Activated CD8-positive, alpha-beta T cell treated with anti-CD3 and anti-CD28 coated beads for 36 hours (primary cell): ENCODE results near the gene ASAP2. TPM values are rescaled to one million over a fixed set of nuclear protein-coding genes. Genes with fewer than 3 reads are reported as not detected.
A peak's percentile ranks its signal among the peaks of the same experiment; 100 is the strongest.

Source experiments
- ATAC-seq: fragments of 200-7000 bp; cut with Tn5 transposase; one replicate; pipeline ENCODE4 v1.10.0; 2021; ENCODE audit warnings: mild to moderate bottlenecking, moderate library complexity
- CTCF ChIA-PET: fragments of 350-600 bp; sonication (Branson Sonifier 250); formaldehyde crosslinking; loops from one replicate; lab custom pipeline; 2021; ENCODE audit warnings: antibody characterized with exemption; lab: Charles Lee
- POLR2A ChIA-PET: fragments of 350-600 bp; sonication (Branson Sonifier 250); formaldehyde crosslinking; loops from one replicate; lab custom pipeline; 2021; ENCODE audit warnings: antibody characterized with exemption; lab: Charles Lee
- DNase-seq: peaks from one replicate; pipeline ENCODE4 v3.0.0-alpha.2; 2020
- H3K27ac Mint-ChIP-seq: one replicate; pipeline ENCODE4 v1.8.0; 2021; ENCODE audit warnings: mild to moderate bottlenecking, mixed read lengths
- H3K27me3 Mint-ChIP-seq: one replicate; pipeline ENCODE4 v1.8.0; 2021; ENCODE audit warnings: mixed read lengths
- H3K36me3 Mint-ChIP-seq: one replicate; pipeline ENCODE4 v1.8.0; 2021; ENCODE audit warnings: low read depth, mixed read lengths
- H3K4me1 Mint-ChIP-seq: one replicate; pipeline ENCODE4 v1.8.0; 2021; ENCODE audit warnings: low read depth, mixed read lengths
- H3K4me3 Mint-ChIP-seq: one replicate; pipeline ENCODE4 v1.8.0; 2021; ENCODE audit warnings: mild to moderate bottlenecking, moderate library complexity, mixed read lengths
- H3K9me3 Mint-ChIP-seq: one replicate; pipeline ENCODE4 v1.8.0; 2021; ENCODE audit warnings: mixed read lengths
- intact Hi-C: fragments of 100-400 bp; cut with micrococcal nuclease; formaldehyde crosslinking; loops from one replicate; pipeline ENCODE4 v1.10.0; 2022
- total RNA-seq, 2 experiments: library from RNA; stranded (reverse); gene quantifications; one replicate each; pipeline ENCODE4 v1.2.3, GENCODE V29; 2021
- TF ChIP-seq, protein P1 (sequence below): fragments of 200-600 bp; IDR thresholded peaks from one replicate; pipeline ENCODE4 v1.8.0; 2022; ENCODE audit warnings: antibody characterized with exemption, mild to moderate bottlenecking

ASAP2 gene
- total RNA-seq, 2 experiments from 2014 or later, result not detected

DNA sequence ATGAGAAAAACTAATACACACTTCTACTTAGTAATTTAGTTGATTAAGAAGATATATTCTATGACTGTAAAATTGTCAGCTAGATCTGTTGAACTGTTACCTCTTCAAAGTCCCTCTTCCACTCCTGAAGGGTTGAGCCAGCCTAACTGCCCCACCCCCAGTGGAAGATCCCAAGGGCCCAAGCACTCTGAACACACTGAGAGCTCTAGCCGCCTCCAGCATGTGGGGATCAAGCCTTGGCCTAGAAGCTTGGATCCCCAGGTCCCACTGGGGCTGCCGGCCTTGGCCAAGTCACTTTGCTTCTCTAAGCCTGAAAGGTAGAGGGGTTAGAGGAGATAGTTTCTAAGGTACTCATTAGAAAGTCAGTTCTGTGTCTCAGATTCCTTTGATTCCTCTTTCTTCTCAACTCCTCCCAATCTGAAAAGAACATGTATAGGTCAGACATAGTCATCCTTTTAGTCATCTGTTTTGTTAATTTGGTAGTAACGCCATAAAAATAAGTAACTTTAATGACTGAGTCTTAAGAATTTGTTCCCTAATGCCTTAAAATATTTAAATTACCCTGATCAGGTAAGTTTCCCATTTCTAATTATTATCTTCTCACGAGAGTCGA is 222.5 kb downstream of the ASAP2 start:
- intact Hi-C loops, result no loop called here
- CTCF ChIA-PET, result interaction anchor here (1.9 kb wide), 1 partner anchor 15 kb away, joined by 6 read pairs; no protein-coding TSS in a partner anchor
- Mint-ChIP-seq H3K4me3 (no peak overlapping the region), H3K27ac (no peak overlapping the region), H3K27me3 (no peaks in the 10 kb centered on the region), H3K36me3 (peaks cover 35% of the 10 kb centered on the region), H3K9me3 (no peaks in the 10 kb centered on the region), H3K4me1 (peaks cover 19% of the 10 kb centered on the region)
- ATAC-seq (no peak), DNase-seq (no peak)
- TF ChIP-seq, protein P1, sequence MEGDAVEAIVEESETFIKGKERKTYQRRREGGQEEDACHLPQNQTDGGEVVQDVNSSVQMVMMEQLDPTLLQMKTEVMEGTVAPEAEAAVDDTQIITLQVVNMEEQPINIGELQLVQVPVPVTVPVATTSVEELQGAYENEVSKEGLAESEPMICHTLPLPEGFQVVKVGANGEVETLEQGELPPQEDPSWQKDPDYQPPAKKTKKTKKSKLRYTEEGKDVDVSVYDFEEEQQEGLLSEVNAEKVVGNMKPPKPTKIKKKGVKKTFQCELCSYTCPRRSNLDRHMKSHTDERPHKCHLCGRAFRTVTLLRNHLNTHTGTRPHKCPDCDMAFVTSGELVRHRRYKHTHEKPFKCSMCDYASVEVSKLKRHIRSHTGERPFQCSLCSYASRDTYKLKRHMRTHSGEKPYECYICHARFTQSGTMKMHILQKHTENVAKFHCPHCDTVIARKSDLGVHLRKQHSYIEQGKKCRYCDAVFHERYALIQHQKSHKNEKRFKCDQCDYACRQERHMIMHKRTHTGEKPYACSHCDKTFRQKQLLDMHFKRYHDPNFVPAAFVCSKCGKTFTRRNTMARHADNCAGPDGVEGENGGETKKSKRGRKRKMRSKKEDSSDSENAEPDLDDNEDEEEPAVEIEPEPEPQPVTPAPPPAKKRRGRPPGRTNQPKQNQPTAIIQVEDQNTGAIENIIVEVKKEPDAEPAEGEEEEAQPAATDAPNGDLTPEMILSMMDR, result no peak
- POLR2A ChIA-PET, result no interaction called here

DNA sequence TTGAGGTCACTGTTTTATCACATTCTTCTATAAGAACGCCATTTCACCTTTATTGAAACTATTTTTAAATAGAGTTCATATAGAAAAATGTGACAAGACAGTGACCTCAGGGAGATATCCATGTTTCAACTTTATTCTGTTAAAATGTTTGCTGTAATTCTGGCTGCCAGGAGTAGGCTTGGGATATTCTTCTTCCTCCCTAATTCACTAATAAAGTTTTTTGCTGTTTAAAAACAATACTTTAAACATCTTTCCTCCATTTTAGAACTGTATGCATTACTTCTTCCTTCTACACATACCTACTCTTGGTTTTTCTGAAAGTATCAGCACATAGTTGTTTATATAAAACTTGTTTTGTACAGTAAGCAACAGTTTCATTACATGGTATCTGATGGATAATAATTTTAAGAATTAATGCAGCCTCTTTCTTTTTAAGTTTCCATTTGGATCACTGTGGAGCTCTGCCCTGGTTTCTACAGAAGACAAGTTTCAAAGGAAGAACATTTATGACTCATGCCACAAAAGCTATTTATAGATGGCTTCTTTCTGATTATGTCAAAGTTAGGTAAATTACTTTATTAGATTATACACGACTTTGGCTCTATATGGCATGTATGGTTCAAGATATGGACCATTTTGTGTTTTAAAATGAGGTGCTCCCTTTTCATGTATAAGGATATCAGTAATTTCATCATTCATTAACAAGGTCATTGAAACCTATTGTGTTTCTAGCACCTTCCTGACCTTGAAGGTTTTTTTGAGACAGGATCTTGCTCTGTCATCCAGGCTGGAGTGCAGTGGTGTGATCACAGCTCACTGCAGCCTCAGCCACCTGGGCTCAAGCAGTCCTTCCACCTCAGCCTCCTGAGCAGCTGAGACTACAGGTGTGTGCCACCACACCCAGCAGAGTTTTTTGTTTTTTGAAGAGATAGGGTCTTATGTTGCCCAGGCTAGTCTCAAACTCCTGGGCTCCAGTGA is 224.0 kb downstream of the ASAP2 start:
- no peak for DNase-seq
- H3K36me3 Mint-ChIP-seq, result peaks cover 39% of the 10 kb centered on the region
- peaks cover 19% of the 10 kb centered on the region for H3K4me1 Mint-ChIP-seq
- ATAC-seq, result peak; percentile 55
- intact Hi-C loops, result no loop called here
- ChIA-PET POLR2A (interaction anchor here (0.9 kb wide), 1 partner anchor 43 kb away, joined by 3 read pairs; the partner anchor contains the start of gene IAH1), CTCF (interaction anchor here (1.9 kb wide), 1 partner anchor 13 kb away, joined by 6 read pairs; no protein-coding TSS in a partner anchor)
- no peak overlapping the region for H3K4me3 Mint-ChIP-seq
- TF ChIP-seq, protein P1, result no peak
- H3K9me3 Mint-ChIP-seq, result no peaks in the 10 kb centered on the region
- peak overlapping the region; percentile 83 for H3K27ac Mint-ChIP-seq
- H3K27me3 Mint-ChIP-seq, result no peaks in the 10 kb centered on the region

DNA sequence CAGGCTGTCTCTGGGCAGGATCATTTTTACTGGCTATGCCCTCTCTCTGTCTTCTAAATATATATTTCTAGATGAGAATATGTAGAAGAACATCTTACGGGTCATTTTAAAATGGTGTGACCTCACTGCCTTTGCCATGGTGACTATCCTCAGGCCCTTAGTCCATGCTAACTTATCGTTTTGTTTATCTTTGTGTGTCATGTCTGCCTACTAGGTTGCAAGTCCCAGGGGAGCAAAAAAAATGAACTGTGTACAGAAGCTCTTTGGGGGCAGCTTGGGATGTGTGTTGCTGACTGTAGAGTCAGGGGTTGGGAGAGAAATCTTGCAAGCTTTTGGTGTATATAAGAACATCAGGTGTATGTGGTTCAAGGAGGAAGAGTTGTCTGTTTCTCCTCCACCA is 227.9 kb downstream of the ASAP2 start:
- ChIA-PET CTCF (no interaction called here), POLR2A (interaction anchor here (0.8 to 1.1 kb wide), 2 partner anchors 11 to 39 kb away, joined by 3 to 7 read pairs; no protein-coding TSS in a partner anchor)
- Mint-ChIP-seq H3K27me3 (no peaks in the 10 kb centered on the region), H3K4me3 (no peak overlapping the region), H3K36me3 (peaks cover 49% of the 10 kb centered on the region), H3K4me1 (peaks cover 14% of the 10 kb centered on the region), H3K9me3 (no peaks in the 10 kb centered on the region), H3K27ac (no peak overlapping the region)
- ATAC-seq, result no peak
- no peak for DNase-seq
- intact Hi-C loops, result no loop called here
- TF ChIP-seq, protein P1, result no peak

DNA sequence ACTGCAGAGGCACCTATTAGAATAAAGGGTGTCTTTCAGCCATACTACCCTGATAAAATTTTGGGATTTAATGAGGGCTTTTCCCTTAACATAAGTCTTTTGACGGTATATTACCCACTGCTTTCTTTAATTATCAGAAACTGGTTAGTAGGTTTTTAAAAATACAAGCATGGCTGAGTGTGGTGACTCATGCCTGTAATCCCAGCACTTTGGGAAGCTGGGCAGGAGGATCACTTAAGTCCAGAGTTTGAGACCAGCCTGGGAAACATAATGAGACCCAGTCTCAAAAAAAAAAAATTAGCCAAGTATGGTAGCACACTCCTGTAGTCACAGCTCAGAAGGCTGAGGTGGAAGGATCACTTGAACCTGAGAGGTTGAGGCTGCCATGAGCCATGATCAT is 232.9 kb downstream of the ASAP2 start:
- Mint-ChIP-seq H3K27me3 (no peaks in the 10 kb centered on the region), H3K9me3 (no peaks in the 10 kb centered on the region), H3K36me3 (peaks cover 44% of the 10 kb centered on the region), H3K4me3 (no peak overlapping the region), H3K27ac (no peak overlapping the region), H3K4me1 (no peaks in the 10 kb centered on the region)
- TF ChIP-seq, protein P1, result no peak
- intact Hi-C loops, result no loop called here
- ChIA-PET CTCF (no interaction called here), POLR2A (no interaction called here)
- DNase-seq (no peak), ATAC-seq (no peak)
